ENCODE results near the gene ASIP. TPM values are rescaled to one million over a fixed set of nuclear protein-coding genes. Genes with fewer than 3 reads are reported as not detected.
"Not testable (repeated sequence)": the region's sequence is repeated elsewhere in the genome, so short reads cannot be mapped to it uniquely, and the experiment has no call there.

Gene ASIP
- polyA plus RNA-seq, 6 donors from 2014 or later = 0.82 TPM; not detected in 5

DNA sequence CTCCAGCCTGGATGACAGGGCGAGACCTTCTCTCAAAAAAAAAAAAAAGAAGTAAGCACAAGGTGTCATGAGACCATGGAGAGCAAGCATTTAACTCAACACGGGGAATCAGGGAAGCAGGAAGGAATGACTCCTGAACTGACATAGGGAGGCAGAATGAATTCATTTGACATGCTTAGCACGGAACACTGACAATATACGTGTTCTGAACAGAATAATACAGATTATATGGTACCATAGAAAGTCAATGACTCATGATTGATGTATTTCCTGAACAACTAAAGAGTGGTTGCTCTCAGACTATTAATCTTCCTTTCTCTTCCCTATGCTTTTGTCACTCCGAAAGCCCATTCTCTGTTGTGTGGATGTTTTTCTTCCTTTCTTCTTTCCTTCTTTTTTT lies 20.7 kb upstream of the ASIP start:
- Mint-ChIP-seq H3K4me1 (peaks cover 9 to 14% (median 11%) of the 10 kb centered on the region in 3 donors), H3K27ac (peak overlapping the region in 1 of 6 donors; percentile 72), H3K27me3 (peaks cover 14 to 44% (median 42%) of the 10 kb centered on the region in 3 donors), H3K36me3 (no peaks in the 10 kb centered on the region), H3K4me3 (no peak overlapping the region), H3K9me3 (no peaks in the 10 kb centered on the region)
- DNase-seq (no peak), ATAC-seq (ENCODE audit: low read depth in 2 of 2) (no peak)

DNA sequence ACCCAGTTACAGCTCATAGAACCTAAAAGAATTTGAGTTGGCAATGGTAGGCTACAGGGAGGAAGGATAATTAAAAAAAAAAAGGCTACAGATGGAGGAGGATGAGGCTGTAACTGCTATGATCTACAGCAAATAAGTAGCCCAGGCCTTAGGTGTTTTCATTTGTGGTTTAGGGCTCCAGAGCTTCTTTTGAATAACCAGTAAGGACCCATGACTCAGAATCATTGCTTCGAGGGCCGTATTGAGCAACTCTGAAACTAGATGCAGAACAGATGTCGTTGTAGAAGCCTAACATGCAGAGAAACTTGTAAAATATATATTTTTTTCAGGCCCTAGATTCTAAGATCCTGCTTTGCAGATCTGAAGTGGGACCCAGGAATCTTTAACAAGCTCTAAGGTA lies 19.0 kb upstream of the ASIP start:
- H3K27me3 Mint-ChIP-seq = peaks cover 7 to 42% (median 40%) of the 10 kb centered on the region in 3 donors
- DNase-seq (no peak), ATAC-seq (ENCODE audit: low read depth in 2 of 2) (no peak)
- no peak overlapping the region for H3K4me3 Mint-ChIP-seq
- H3K4me1 Mint-ChIP-seq = no peaks in the 10 kb centered on the region
- H3K9me3 Mint-ChIP-seq = no peaks in the 10 kb centered on the region
- H3K27ac Mint-ChIP-seq = no peak overlapping the region
- H3K36me3 Mint-ChIP-seq = no peaks in the 10 kb centered on the region

DNA sequence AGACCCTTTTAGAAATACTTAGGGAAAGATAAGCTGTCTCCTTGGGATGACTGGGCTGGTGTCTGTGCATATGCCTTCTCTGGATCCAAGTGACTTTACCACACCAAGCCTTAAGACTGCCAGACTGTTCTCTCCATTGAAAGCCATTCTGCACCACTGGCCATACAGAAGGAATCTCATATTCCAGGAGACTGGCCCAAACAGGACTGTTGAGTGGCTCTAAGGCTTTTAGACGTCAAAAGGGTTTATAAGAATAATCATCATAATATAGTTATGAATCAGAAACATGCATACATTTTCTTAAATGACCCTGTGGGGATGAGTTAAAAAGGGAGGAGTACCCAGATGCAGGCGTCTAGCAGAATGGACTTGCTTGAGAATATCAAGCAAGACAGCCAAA lies 17.0 kb upstream of the ASIP start:
- not testable (repeated sequence) for H3K27ac Mint-ChIP-seq; H3K36me3 Mint-ChIP-seq; H3K4me1 Mint-ChIP-seq; H3K9me3 Mint-ChIP-seq; ATAC-seq (ENCODE audit: low read depth in 2 of 2); DNase-seq; H3K4me3 Mint-ChIP-seq
- peaks cover 2 to 25% (median 25%) of the 10 kb centered on the region in 3 donors for H3K27me3 Mint-ChIP-seq

DNA sequence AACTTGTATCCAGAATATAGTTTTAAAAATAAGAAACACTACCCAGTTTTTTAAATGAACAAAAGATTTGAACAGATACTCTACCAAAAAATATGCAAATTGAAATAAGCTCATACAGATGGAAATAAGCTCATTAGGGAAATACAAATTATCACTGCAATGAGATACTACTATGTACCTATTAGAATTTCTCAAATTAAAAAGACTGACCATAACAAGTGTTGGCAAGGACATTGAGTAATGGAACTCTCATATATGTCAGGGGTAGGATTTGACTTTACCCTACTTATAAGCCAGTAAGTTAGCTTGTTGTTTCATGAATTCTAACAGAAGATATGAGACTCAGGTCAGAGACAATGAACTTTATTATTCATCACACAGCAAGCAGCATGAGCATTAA lies 9.6 kb upstream of the ASIP start:
- peaks cover 0 to 7% (median 1%) of the 10 kb centered on the region in 3 donors for H3K4me1 Mint-ChIP-seq
- H3K4me3 Mint-ChIP-seq = no peak overlapping the region
- ATAC-seq (ENCODE audit: low read depth in 2 of 2) = no peak
- H3K27me3 Mint-ChIP-seq = no peaks in the 10 kb centered on the region
- peaks cover 0 to 8% (median 2%) of the 10 kb centered on the region in 7 donors for H3K9me3 Mint-ChIP-seq
- H3K27ac Mint-ChIP-seq = no peak overlapping the region
- H3K36me3 Mint-ChIP-seq = peaks cover 0 to 7% of the 10 kb centered on the region in 2 donors
- DNase-seq = no peak

GRCh38 chr20:34232494-34233087 lies 8.6 kb upstream of the ASIP start:
- Mint-ChIP-seq H3K4me3 (no peak overlapping the region), H3K27me3 (no peaks in the 10 kb centered on the region), H3K36me3 (peaks cover 5 to 11% of the 10 kb centered on the region in 2 donors), H3K27ac (no peak overlapping the region), H3K4me1 (peaks cover 0 to 7% (median 1%) of the 10 kb centered on the region in 3 donors), H3K9me3 (peaks cover 4 to 12% (median 8%) of the 10 kb centered on the region in 7 donors)
- DNase-seq = no peak
- no peak for ATAC-seq (ENCODE audit: low read depth in 2 of 2)

DNA sequence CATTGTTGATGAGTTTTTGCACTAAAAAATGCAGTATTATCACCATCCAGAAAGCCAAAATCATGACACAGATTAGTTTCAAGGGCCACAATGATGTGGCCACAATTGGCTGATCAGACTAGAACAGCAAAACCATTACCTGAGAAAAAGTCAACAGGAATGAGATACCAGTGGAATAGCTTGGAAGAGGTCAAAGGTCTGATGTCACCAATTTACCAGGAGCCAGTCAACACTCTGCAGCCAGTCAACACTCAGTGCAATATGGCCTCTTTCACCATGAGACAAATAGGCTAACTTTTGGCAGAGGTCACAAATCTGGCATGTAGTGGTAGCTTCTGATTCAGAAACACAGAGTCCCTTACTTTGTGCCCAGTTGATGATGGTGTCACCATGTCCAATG lies 7.5 kb upstream of the ASIP start:
- Mint-ChIP-seq H3K4me1 (peaks cover 0 to 7% (median 1%) of the 10 kb centered on the region in 3 donors), H3K9me3 (peaks cover 11 to 23% (median 14%) of the 10 kb centered on the region in 7 donors), H3K27ac (no peak overlapping the region), H3K27me3 (no peaks in the 10 kb centered on the region), H3K36me3 (peaks cover 12 to 22% of the 10 kb centered on the region in 2 donors), H3K4me3 (no peak overlapping the region)
- DNase-seq (no peak), ATAC-seq (ENCODE audit: low read depth in 2 of 2) (no peak)

- Mint-ChIP-seq H3K4me1 (peaks cover 15 to 22% (median 19%) of the 10 kb centered on the region in 3 donors), H3K27ac (peak overlapping the region in 1 of 6 donors; percentile 65), H3K4me3 (peak overlapping the region in 2 of 8 donors; percentile 36 to 42), H3K9me3 (peaks cover 11 to 23% (median 16%) of the 10 kb centered on the region in 7 donors), H3K27me3 (no peaks in the 10 kb centered on the region), H3K36me3 (peaks cover 12 to 23% of the 10 kb centered on the region in 2 donors)
- no peak for ATAC-seq (ENCODE audit: low read depth in 2 of 2)
- no peak for DNase-seq
These were observed 5.3 kb upstream of the ASIP start for GRCh38 chr20:34235875-34236274.

DNA sequence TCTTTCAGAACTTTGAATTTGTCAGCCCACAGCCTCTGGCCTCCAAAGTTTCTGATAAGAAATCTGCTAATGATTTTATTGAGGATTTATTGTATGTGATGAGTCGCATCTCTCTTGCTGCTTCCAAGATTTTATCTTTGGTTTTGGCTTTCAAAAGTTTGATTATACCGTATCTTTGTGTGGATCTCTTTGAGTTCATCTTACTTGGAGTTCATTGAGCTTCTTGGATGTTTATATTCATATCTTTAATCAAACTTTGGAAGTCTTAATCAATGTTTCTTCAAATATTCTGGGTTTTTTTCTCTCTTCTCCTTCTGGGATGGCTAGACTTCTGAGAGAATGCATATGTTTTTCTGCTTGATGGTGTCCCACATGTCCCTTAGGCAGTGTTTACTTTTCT lies 3.3 kb upstream of the ASIP start:
- no peak for ATAC-seq (ENCODE audit: low read depth in 2 of 2)
- Mint-ChIP-seq H3K9me3 (peaks cover 11 to 23% (median 16%) of the 10 kb centered on the region in 7 donors), H3K4me3 (peak overlapping the region in 1 of 8 donors; percentile 5), H3K36me3 (peaks cover 12 to 23% of the 10 kb centered on the region in 2 donors), H3K4me1 (peaks cover 36 to 38% (median 37%) of the 10 kb centered on the region in 3 donors), H3K27ac (no peak overlapping the region), H3K27me3 (no peaks in the 10 kb centered on the region)
- DNase-seq = no peak

GRCh38 chr20:34240121-34240520 lies 1.1 kb upstream of the ASIP start:
- Mint-ChIP-seq H3K36me3 (peaks cover 12 to 23% of the 10 kb centered on the region in 2 donors), H3K27me3 (no peaks in the 10 kb centered on the region), H3K4me1 (peaks cover 38% of the 10 kb centered on the region in 3 donors), H3K9me3 (peaks cover 11 to 23% (median 16%) of the 10 kb centered on the region in 7 donors), H3K27ac (peak overlapping the region in 4 of 6 donors; percentile 13 to 93 (median 81)), H3K4me3 (peak overlapping the region in 1 of 8 donors; percentile 63)
- DNase-seq (no peak), ATAC-seq (ENCODE audit: low read depth in 2 of 2) (no peak)

DNA sequence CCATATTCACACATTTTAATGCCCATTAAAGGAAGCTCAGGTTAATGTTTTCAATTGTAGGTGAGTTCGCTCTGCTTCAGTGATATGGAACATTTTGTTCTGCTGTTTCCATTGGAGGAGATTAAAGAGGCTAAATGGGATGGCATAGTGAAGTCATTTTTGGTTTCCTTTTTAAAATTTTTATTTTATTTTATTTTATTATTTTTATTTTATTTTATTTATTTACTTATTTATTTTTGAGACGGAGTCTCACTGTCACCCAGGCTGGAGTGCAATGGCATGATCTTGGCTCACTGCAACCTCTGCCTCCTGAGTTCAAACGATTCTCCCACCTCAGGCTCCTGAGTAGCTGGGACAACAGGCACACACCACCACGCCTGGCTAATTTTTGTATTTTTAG lies 792 bp downstream of the ASIP start:
- not testable (repeated sequence) for DNase-seq; H3K27me3 Mint-ChIP-seq; ATAC-seq (ENCODE audit: low read depth in 2 of 2)
- Mint-ChIP-seq H3K36me3 (peaks cover 12 to 16% of the 10 kb centered on the region in 2 donors), H3K27ac (peak overlapping the region in 1 of 6 donors; percentile 20), H3K4me1 (peaks cover 31 to 38% (median 36%) of the 10 kb centered on the region in 3 donors), H3K9me3 (peaks cover 5 to 17% (median 15%) of the 10 kb centered on the region in 7 donors), H3K4me3 (peak overlapping the region in 3 of 8 donors; percentile 11 to 54 (median 21))

- Mint-ChIP-seq H3K4me3 (peak overlapping the region in 2 of 8 donors; percentile 11 to 55), H3K27me3 (no peaks in the 10 kb centered on the region), H3K36me3 (peaks cover 5 to 9% of the 10 kb centered on the region in 2 donors), H3K27ac (peak overlapping the region in 1 of 6 donors; percentile 56), H3K4me1 (peaks cover 31 to 38% (median 36%) of the 10 kb centered on the region in 3 donors), H3K9me3 (peaks cover 5 to 9% (median 6%) of the 10 kb centered on the region in 7 donors)
- ATAC-seq (ENCODE audit: low read depth in 2 of 2) (no peak), DNase-seq (no peak)
These were observed 1.7 kb downstream of the ASIP start for GRCh38 chr20:34242879-34243278.

DNA sequence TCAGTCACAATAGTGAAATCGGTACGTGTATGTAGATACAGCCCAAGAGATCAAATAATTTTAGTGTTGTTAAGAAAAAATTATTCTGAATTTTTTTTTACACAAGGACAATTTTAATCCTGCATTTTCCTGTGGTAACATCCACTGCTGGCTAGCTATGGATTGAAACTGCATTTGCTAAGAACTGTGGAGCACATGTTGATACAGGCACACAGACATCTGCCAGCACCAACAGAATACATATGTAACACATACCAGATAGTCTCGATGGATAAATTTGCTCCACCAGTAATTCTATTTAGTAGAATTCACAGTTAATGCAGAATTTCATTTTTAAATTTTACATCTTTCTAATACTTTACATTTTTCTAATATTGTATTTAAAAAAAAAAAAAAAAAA lies 2.2 kb downstream of the ASIP start:
- Mint-ChIP-seq H3K4me1 (peaks cover 31 to 38% (median 36%) of the 10 kb centered on the region in 3 donors), H3K27me3 (no peaks in the 10 kb centered on the region), H3K4me3 (no peak overlapping the region), H3K27ac (no peak overlapping the region), H3K9me3 (peaks cover under 1 to 4% (median 2%) of the 10 kb centered on the region in 7 donors), H3K36me3 (peaks cover 0 to 4% of the 10 kb centered on the region in 2 donors)
- ATAC-seq (ENCODE audit: low read depth in 2 of 2) = no peak
- no peak for DNase-seq

GRCh38 chr20:34246126-34246626 lies 5.0 kb downstream of the ASIP start:
- Mint-ChIP-seq H3K27ac (peak overlapping the region in 1 of 6 donors; percentile 87), H3K9me3 (no peaks in the 10 kb centered on the region), H3K36me3 (no peaks in the 10 kb centered on the region), H3K4me3 (no peak overlapping the region), H3K4me1 (peaks cover 16 to 29% (median 21%) of the 10 kb centered on the region in 3 donors), H3K27me3 (no peaks in the 10 kb centered on the region)
- ATAC-seq (ENCODE audit: low read depth in 2 of 2) (no peak), DNase-seq (no peak)

DNA sequence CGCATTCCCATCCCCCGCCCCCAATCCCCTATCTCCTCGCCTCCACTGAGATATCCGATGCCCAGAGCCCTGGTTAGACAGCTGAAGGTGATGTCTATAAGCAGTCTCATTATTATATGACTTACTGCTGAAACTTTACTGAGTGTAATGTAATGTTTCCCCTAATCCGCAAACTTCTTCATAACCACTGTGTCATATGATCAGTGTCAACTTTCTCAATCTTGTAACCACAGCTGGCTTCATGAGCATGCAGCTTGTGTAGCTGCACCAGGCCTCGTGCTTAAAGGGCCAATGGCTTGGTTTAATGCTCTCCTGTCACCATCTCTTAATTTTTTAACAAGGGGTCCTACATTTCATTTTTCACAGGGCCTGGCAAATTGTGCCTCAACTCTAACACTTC lies 8.1 kb downstream of the ASIP start:
- H3K4me3 Mint-ChIP-seq = no peak overlapping the region
- H3K36me3 Mint-ChIP-seq = no peaks in the 10 kb centered on the region
- peaks cover 3 to 9% (median 5%) of the 10 kb centered on the region in 3 donors for H3K4me1 Mint-ChIP-seq
- no peaks in the 10 kb centered on the region for H3K9me3 Mint-ChIP-seq
- DNase-seq (no peak), ATAC-seq (ENCODE audit: low read depth in 2 of 2) (no peak)
- H3K27ac Mint-ChIP-seq = peak overlapping the region in 1 of 6 donors; percentile 66
- no peaks in the 10 kb centered on the region for H3K27me3 Mint-ChIP-seq

Measured in naive B cell (primary cell).